A549 (cell line): Measurements from ENCODE around the gene POC1A. TPM values are rescaled to one million over a fixed set of nuclear protein-coding genes. Genes with fewer than 3 reads are reported as not detected.

Experiments used
- ATAC-seq, 2 experiments: fragments of 200-7000 bp in 1 of 2; fragments of >200 bp in 1 of 2; cut with Nextera tagmentation in 1 of 2; cut with Tn5 transposase in 1 of 2; 3 replicates each; pipeline versions ENCODE4 v1.8.0 to v1.9.1; 2018 to 2020; ENCODE audit warnings: mild to moderate bottlenecking in 1 of 2, moderate library complexity in 1 of 2
- CTCF ChIA-PET: fragments of 300-600 bp; sonication (Branson Sonifier 250); formaldehyde crosslinking; extraction: SDS; loops from one replicate; lab custom pipeline; 2021; ENCODE audit warnings: antibody characterized with exemption, inconsistent platforms; lab: Yijun Ruan, JAX
- POLR2A ChIA-PET: fragments of 350-600 bp; formaldehyde crosslinking; extraction: SDS; loops from one replicate; lab custom pipeline; 2021; ENCODE audit warnings: antibody characterized with exemption, inconsistent platforms; lab: Yijun Ruan, JAX
- DNase-seq, 2 experiments: peaks; one replicate each; pipeline versions ENCODE4 v3.0.0 to v3.0.0-alpha.2; 2011 to 2016; ENCODE audit warnings: low read depth in 1 of 2, low spot score in 1 of 2
- FAIRE-seq: peaks from 2 replicates; lab custom pipeline; 2011; peaks lifted over from hg19 to GRCh38; lab: Jason Lieb, UNC
- H3K27ac ChIP-seq, 2 experiments: fragments of >200 bp; sonication (Bioruptor Twin); formaldehyde crosslinking; 3 replicates each; pipeline ENCODE4 v1.5.1; 2016 to 2017
- H3K4me1 ChIP-seq: fragments of >200 bp; sonication (Bioruptor Twin); formaldehyde crosslinking; 3 replicates; pipeline ENCODE4 v1.6.1; 2016
- H3K4me2 ChIP-seq: fragments of >200 bp; sonication (Bioruptor Twin); formaldehyde crosslinking; 3 replicates; pipeline ENCODE4 v1.6.1; 2016
- H3K4me3 ChIP-seq: fragments of >200 bp; sonication (Bioruptor Twin); formaldehyde crosslinking; 3 replicates; pipeline ENCODE4 v1.5.1; 2016
- H3K9me3 ChIP-seq: fragments of >200 bp; sonication (Bioruptor Twin); formaldehyde crosslinking; 3 replicates; pipeline ENCODE4 v1.6.1; 2016
- CBX8 ChIP-seq: fragments of 200-600 bp; sonication (generic); IDR thresholded peaks from 2 replicates; pipeline ENCODE4 v1.6.1; 2016
- CHD2 ChIP-seq: fragments of 150-350 bp; IDR thresholded peaks from 2 replicates; pipeline ENCODE4 v1.6.1; 2014; ENCODE audit warnings: low read length; ENCODE audit not compliant: partially characterized antibody
- EP300 ChIP-seq, 2 experiments: fragments of >200 bp; sonication (Bioruptor Twin); formaldehyde crosslinking; IDR thresholded peaks; 2 replicates in 1 of 2; 3 replicates in 1 of 2; pipeline ENCODE4 v1.6.1; 2016 to 2017
- FOSL2 ChIP-seq, 2 experiments: fragments of 450-650 bp in 1 of 2; fragments of >200 bp in 1 of 2; sonication (Bioruptor Twin) in 1 of 2; formaldehyde crosslinking; IDR thresholded peaks; 2 replicates each; pipeline versions ENCODE4 v1.5.0 to v1.6.1; 2016 to 2020; ENCODE audit warnings: mild to moderate bottlenecking in 1 of 2, moderate library complexity in 1 of 2
- FOXS1 ChIP-seq: fragments of 250-450 bp; sonication (Bioruptor Pico); IDR thresholded peaks from 2 replicates; pipeline ENCODE4 v1.5.0; 2020; ENCODE audit warnings: mild to moderate bottlenecking, moderate library complexity
- GATA3 ChIP-seq: IDR thresholded peaks from 2 replicates; pipeline ENCODE4 v1.6.1; 2012; ENCODE audit warnings: borderline replicate concordance
- HDAC2 ChIP-seq: fragments of 200-600 bp; sonication (generic); IDR thresholded peaks from 2 replicates; pipeline ENCODE4 v1.6.1; 2016
- JUNB ChIP-seq: fragments of >200 bp; sonication (Bioruptor Twin); formaldehyde crosslinking; IDR thresholded peaks from 2 replicates; pipeline ENCODE4 v1.6.1; 2016
- KDM1A ChIP-seq: fragments of 200-600 bp; sonication (generic); IDR thresholded peaks from 2 replicates; pipeline ENCODE4 v1.6.1; 2016; ENCODE audit warnings: low read depth, mild to moderate bottlenecking
- KDM5A ChIP-seq: fragments of 200-600 bp; sonication (generic); IDR thresholded peaks from 2 replicates; pipeline ENCODE4 v1.6.1; 2016; ENCODE audit warnings: antibody characterized with exemption, mild to moderate bottlenecking
- MAZ ChIP-seq: fragments of 150-350 bp; IDR thresholded peaks from 2 replicates; pipeline ENCODE4 v1.6.1; 2014; ENCODE audit warnings: antibody characterized with exemption, low read depth, low read length, borderline replicate concordance
- NPAS2 ChIP-seq: fragments of 250-450 bp; sonication (Bioruptor Pico); IDR thresholded peaks from 2 replicates; pipeline ENCODE4 v1.8.0; 2022; ENCODE audit warnings: mild to moderate bottlenecking, moderate library complexity, borderline replicate concordance
- NR3C1 ChIP-seq: fragments of >200 bp; sonication (Bioruptor Twin); formaldehyde crosslinking; IDR thresholded peaks from 3 replicates; pipeline ENCODE4 v1.6.1; 2017
- PHF8 ChIP-seq: fragments of 200-600 bp; sonication (generic); IDR thresholded peaks from 2 replicates; pipeline ENCODE4 v1.6.1; 2016; ENCODE audit warnings: low read depth, mild to moderate bottlenecking, antibody characterized with exemption, moderate library complexity, borderline replicate concordance
- POLR2A ChIP-seq: IDR thresholded peaks from 2 replicates; pipeline ENCODE4 v1.6.1; 2012; ENCODE audit warnings: mild to moderate bottlenecking, low read length
- POLR2AphosphoS2 ChIP-seq: conservative IDR thresholded peaks from 2 replicates; pipeline ENCODE4 v1.6.1; 2012; ENCODE audit warnings: low read length, improper control_type of control experiment, inconsistent platforms
- RARB ChIP-seq: fragments of 250-450 bp; sonication (Bioruptor Pico); IDR thresholded peaks from 2 replicates; pipeline ENCODE4 v1.8.0; 2021; ENCODE audit warnings: mild to moderate bottlenecking, moderate library complexity
- RNF2 ChIP-seq: fragments of 200-600 bp; sonication (generic); IDR thresholded peaks from 2 replicates; pipeline ENCODE4 v1.6.1; 2016; ENCODE audit warnings: low read depth, mild to moderate bottlenecking, antibody characterized with exemption, moderate library complexity, borderline replicate concordance
- SREBF2 ChIP-seq: fragments of 450-650 bp; IDR thresholded peaks from 2 replicates; pipeline ENCODE4 v1.6.1; 2014; ENCODE audit warnings: mild to moderate bottlenecking, moderate library complexity
- TFCP2L1 ChIP-seq: fragments of 250-450 bp; sonication (Bioruptor Pico); IDR thresholded peaks from 2 replicates; pipeline ENCODE4 v1.5.0; 2021; ENCODE audit warnings: mild to moderate bottlenecking
- ZFP36 ChIP-seq: fragments of 450-650 bp; IDR thresholded peaks from 2 replicates; pipeline ENCODE4 v1.6.1; 2014; ENCODE audit warnings: borderline replicate concordance; ENCODE audit not compliant: partially characterized antibody
- WGBS: methylation state at CpG from one replicate; pipeline ENCODE4 v1.1.6; 2017; ENCODE audit errors: missing lambda C conversion rate; 5-methylcytosine and 5-hydroxymethylcytosine counted together
- polyA plus RNA-seq, 4 experiments: library from polyadenylated mRNA; depleted of rRNA in 3 of 4; stranded (reverse); fragments of >200 nt; fragmentation: RNase III in 1 of 4; extraction: RNeasy Plus Mini Kit Qiagen cat#74134 plus additional on column Dnase treatment in 1 of 4; gene quantifications; 2 replicates in 3 of 4; 3 replicates in 1 of 4; pipeline ENCODE4 v1.2.3, GENCODE V29; 2011 to 2017
- TF ChIP-seq, protein P1 (sequence below): IDR thresholded peaks from 2 replicates; pipeline ENCODE4 v1.6.1; 2012; ENCODE audit warnings: low read depth, borderline replicate concordance
- TF ChIP-seq, protein P2 (sequence below): fragments of >200 bp; sonication (Bioruptor Twin); formaldehyde crosslinking; IDR thresholded peaks from 3 replicates; pipeline ENCODE4 v1.5.1; 2016
- TF ChIP-seq, protein P3 (sequence below): fragments of 150-350 bp; IDR thresholded peaks from 2 replicates; pipeline ENCODE4 v1.6.1; 2014; ENCODE audit warnings: low read depth, mild to moderate bottlenecking, low read length

The POC1A gene
- polyA plus RNA-seq, 2 of the 4 experiments (the other 2 are of a cell fraction), result 9.4 to 14.1 TPM

DNA sequence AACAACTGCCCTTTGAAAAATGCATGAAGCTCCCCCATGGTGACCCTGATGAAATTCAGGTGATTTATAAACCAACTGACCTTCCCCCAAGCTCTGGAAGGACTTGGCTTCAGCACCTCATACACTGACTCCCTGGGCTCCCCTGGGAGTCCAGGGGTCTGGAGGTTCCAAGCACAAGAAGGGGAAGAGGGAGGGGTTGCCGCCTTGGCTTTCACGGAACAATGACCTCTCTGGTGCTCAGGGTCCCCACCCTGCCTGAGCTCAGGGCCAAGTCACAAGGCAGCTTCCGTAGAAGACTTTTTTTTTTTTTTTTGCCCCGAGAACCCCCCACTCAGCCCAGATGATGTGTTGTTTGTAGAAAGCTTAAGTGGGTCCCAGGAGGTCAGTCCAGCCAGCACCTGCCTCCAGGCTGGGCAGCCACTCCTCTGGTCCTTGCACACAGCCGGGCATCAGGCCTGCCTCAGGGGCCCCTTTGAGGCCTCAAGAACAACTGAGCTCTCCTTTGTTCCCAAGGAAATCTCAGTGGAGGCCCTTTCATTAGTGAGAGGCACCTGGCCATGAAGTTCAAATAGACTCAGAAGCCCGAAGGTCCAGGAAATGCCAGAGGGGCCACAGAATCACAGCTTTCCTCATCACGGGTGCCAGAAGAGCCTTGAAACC lies 29.7 kb upstream of the POC1A start:
- 78% methylated on average over 6 of the region's 7 CpGs for WGBS
- ChIA-PET CTCF (interaction anchor here (1.2 to 1.5 kb wide), 3 partner anchors 12 to 39 kb away, joined by 3 to 5 read pairs (median 3); no protein-coding TSS in a partner anchor), POLR2A (no interaction called here)
- Histone ChIP-seq H3K4me3 (no peak overlapping the region), H3K4me2 (no peak overlapping the region), H3K4me1 (no peaks in the 10 kb centered on the region), H3K9me3 (no peaks in the 10 kb centered on the region)
- ATAC-seq, result no peak
- no peak for TF ChIP-seq EP300 (IDR thresholded peaks at IDR 0.05)
- TF ChIP-seq RNF2, result no peak
- TF ChIP-seq, protein P1, sequence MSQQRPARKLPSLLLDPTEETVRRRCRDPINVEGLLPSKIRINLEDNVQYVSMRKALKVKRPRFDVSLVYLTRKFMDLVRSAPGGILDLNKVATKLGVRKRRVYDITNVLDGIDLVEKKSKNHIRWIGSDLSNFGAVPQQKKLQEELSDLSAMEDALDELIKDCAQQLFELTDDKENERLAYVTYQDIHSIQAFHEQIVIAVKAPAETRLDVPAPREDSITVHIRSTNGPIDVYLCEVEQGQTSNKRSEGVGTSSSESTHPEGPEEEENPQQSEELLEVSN, result no peak
- TF ChIP-seq ZFP36, result no peak
- TF ChIP-seq, all 56 proteins: peak for 0
- DNase-seq, result no peak
- H3K27ac ChIP-seq, result no peak overlapping the region
- FAIRE-seq, result no peak

DNA sequence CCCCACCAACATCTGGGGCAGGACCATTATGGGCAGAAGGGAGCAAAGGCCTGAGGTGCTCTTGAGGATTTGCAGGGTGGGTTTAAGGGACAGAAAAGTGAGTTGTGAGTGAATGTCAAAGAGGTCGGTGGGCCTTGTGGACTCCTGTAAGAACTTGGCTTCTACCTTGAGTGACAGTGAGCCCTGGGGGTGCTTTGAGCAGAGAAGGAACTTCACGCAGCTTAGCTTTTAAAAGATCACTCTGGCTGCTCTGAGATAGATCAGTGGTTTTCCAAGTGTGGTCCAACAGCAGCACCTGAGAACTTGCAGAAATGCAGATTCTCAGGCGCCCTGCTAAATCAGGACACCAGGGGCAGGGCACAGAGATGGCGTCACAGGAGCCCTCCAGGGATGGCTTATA lies 28.5 kb upstream of the POC1A start:
- H3K4me2 ChIP-seq, result no peak overlapping the region
- ChIA-PET POLR2A (no interaction called here), CTCF (interaction anchor here (1.2 to 1.9 kb wide), 4 partner anchors 10 to 49 kb away, joined by 3 to 5 read pairs (median 4); no protein-coding TSS in a partner anchor)
- WGBS, result 77% methylated on average over 4 of the region's 4 CpGs
- no peak for TF ChIP-seq FOXS1 (CRISPR knock-in tag)
- no peak for TF ChIP-seq RARB
- no peak for TF ChIP-seq MAZ
- TF ChIP-seq HDAC2, result no peak
- TF ChIP-seq KDM1A, result no peak
- TF ChIP-seq PHF8, result no peak
- TF ChIP-seq KDM5A, result no peak
- TF ChIP-seq FOSL2 (IDR thresholded peaks at IDR 0.05), result no peak
- no peak for TF ChIP-seq FOSL2 (CRISPR knock-in tag; IDR thresholded peaks at IDR 0.05)
- TF ChIP-seq, protein P2, sequence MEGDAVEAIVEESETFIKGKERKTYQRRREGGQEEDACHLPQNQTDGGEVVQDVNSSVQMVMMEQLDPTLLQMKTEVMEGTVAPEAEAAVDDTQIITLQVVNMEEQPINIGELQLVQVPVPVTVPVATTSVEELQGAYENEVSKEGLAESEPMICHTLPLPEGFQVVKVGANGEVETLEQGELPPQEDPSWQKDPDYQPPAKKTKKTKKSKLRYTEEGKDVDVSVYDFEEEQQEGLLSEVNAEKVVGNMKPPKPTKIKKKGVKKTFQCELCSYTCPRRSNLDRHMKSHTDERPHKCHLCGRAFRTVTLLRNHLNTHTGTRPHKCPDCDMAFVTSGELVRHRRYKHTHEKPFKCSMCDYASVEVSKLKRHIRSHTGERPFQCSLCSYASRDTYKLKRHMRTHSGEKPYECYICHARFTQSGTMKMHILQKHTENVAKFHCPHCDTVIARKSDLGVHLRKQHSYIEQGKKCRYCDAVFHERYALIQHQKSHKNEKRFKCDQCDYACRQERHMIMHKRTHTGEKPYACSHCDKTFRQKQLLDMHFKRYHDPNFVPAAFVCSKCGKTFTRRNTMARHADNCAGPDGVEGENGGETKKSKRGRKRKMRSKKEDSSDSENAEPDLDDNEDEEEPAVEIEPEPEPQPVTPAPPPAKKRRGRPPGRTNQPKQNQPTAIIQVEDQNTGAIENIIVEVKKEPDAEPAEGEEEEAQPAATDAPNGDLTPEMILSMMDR, result no peak
- no peak for TF ChIP-seq GATA3
- no peak for TF ChIP-seq NPAS2 (CRISPR knock-in tag)
- TF ChIP-seq POLR2A, result no peak
- TF ChIP-seq TFCP2L1, result no peak
- TF ChIP-seq CBX8, result no peak
- TF ChIP-seq, protein P3, sequence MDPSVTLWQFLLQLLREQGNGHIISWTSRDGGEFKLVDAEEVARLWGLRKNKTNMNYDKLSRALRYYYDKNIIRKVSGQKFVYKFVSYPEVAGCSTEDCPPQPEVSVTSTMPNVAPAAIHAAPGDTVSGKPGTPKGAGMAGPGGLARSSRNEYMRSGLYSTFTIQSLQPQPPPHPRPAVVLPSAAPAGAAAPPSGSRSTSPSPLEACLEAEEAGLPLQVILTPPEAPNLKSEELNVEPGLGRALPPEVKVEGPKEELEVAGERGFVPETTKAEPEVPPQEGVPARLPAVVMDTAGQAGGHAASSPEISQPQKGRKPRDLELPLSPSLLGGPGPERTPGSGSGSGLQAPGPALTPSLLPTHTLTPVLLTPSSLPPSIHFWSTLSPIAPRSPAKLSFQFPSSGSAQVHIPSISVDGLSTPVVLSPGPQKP, result no peak
- TF ChIP-seq CHD2, result no peak
- no peak for TF ChIP-seq JUNB
- no peak for ATAC-seq
- no peak for FAIRE-seq
- no peaks in the 10 kb centered on the region for H3K9me3 ChIP-seq
- DNase-seq, result no peak
- no peak overlapping the region for H3K4me3 ChIP-seq
- no peaks in the 10 kb centered on the region for H3K4me1 ChIP-seq
- no peak overlapping the region for H3K27ac ChIP-seq

DNA sequence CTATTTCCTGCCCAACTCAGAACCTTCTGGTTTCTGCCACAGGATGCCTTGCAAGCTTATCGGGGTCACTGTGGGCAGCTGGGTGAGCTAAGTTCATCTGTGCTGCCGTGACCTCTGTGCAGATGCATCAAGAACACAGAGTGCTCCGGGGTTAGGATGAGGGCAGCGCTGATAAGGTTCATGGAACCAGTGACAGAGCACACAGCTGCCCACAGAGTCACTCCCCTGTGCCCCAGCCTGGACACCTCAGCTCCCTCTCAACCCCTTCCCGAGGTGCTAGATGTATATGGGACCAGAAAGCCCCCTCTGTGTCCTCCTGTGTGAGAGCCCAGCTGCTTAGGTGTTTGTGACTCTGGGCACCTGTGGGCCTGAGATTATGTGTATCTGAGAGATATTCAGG lies 28.0 kb upstream of the POC1A start:
- CTCF ChIA-PET, result interaction anchor here (1.9 kb wide), 1 partner anchor 49 kb away, joined by 5 read pairs; no protein-coding TSS in a partner anchor

More for the DNA sequence above, 28.0 kb upstream of the POC1A start:
- Histone ChIP-seq H3K4me3 (no peak overlapping the region), H3K4me1 (no peaks in the 10 kb centered on the region), H3K27ac (no peak overlapping the region), H3K9me3 (no peaks in the 10 kb centered on the region), H3K4me2 (no peak overlapping the region)
- WGBS, result no CpG with 5 or more reads among the region's 5 CpGs
- DNase-seq (no peak), ATAC-seq (no peak), FAIRE-seq (no peak)
- TF ChIP-seq POLR2AphosphoS2, result no peak
- TF ChIP-seq RARB, result no peak
- no peak for TF ChIP-seq TFCP2L1
- no peak for TF ChIP-seq SREBF2
- TF ChIP-seq NR3C1, result no peak
- no peak for TF ChIP-seq CHD2
- POLR2A ChIA-PET, result no interaction called here
